ENCODE results near the gene PTPRJ.

- TF ChIP-seq EZH2phosphoT487 (IDR thresholded peaks at IDR 0.05; ENCODE audit: insufficient read depth, low read depth), result no peak
- TF ChIP-seq EZH2 (IDR thresholded peaks at IDR 0.05; ENCODE audit: insufficient read depth, poor library complexity, severe bottlenecking), result no peak
These were observed 7.2 kb upstream of the PTPRJ start for GRCh38 chr11:47973173-47973572.
